GM19452 (cell line): ENCODE data around the gene EPHB4.
"Not testable (repeated sequence)": the region's sequence is repeated elsewhere in the genome, so short reads cannot be mapped to it uniquely, and the experiment has no call there.

ENCODE experiments used
- ATAC-seq: cut with Tn5 transposase; IDR thresholded peaks from one replicate; pipeline ENCODE4 v1.9.1; 2021; ENCODE audit not compliant: unreplicated experiment

Gene EPHB4

GRCh38 chr7:100827330-100828226 is at the start of gene EPHB4:
TSS of gene EPHB4 (minus strand) at chr7:100827523. CDS start at chr7:100827030, 493 bp downstream.
- ATAC-seq: no peak

GRCh38 chr7:100875356-100875751 is 48.0 kb upstream of the EPHB4 start:
- ATAC-seq: peak; percentile 32

GRCh38 chr7:100874577-100875355 is 47.4 kb upstream of the EPHB4 start, which contains the start of gene SRRT:
TSS of gene SRRT (plus strand) at chr7:100875103. CDS start at chr7:100875591, 488 bp downstream.
- peak; percentile 85 for ATAC-seq

- ATAC-seq: no peak
These were observed 46.9 kb upstream of the EPHB4 start for GRCh38 chr7:100874300-100874576.

DNA sequence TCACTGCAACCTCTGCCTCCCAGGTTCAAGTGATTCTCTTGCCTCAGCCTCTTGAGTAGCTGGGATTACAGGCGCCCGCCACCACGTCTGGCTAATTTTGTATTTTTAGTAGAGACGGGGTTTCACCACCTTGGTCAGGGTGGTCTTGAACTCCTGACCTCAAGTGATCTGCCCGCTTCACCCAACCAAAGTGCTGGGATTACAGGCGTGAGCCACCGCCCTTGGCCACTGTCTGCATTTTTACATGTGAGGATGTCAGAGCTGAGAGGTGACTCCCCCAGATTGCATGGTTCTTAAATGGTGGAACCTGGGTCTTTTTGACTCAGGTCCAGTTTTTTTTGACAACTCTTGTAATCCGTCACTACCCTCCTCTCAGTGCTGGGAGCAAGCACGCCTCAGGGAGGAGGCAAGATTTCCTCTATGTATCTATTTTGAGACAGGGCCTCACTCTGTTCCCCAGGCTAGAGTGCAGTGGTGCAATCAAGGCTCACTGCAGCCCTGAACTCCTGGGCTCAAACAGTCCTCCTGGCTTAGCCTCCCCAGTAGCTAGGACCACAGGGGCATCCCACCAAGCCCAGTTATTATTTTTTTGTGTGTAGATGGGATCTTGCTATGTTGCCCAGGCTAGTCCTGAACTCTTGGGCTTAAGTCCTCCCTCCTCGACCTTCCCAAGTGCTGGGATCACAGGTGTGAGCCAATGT is 46.4 kb upstream of the EPHB4 start:
- ATAC-seq: no peak

DNA sequence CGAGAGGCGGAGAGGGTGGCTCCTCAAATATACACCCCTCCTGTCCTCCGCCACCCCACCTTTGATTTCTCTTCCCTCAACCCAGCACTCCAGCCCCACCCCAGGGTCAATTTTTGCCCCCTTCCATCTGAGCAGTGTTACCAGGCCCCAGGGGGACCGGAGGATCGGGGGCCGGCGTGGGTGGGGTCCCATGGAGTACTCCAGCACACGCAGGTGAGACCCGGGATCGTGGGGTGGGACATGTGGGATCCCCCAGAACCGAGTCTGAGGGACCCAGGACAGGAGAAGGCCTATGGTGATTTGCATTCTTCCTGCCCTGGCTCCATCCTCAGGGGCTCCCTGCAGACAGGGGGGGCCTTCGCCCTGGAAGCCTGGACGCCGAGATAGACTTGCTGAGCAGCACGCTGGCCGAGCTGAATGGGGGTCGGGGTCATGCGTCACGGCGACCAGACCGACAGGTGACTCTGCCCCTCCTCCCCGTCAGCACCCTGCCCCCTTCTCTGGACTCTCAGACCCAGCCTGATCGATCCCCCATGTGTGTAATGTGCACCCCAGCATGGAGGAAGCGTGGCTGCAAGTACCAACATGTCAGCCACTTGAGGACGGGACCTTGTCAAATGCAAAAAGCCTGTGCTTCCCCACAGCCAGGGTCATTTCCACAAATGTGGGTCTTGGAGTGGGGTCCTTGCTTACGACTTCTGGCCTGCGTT is 40.6 kb upstream of the EPHB4 start:
- no peak for ATAC-seq

GRCh38 chr7:100867040-100867775 is 39.9 kb upstream of the EPHB4 start, which contains the start of gene TRIP6:
TSS of gene TRIP6 (plus strand) at chr7:100867387. CDS start at chr7:100867498, 111 bp downstream.
- ATAC-seq: no peak

DNA sequence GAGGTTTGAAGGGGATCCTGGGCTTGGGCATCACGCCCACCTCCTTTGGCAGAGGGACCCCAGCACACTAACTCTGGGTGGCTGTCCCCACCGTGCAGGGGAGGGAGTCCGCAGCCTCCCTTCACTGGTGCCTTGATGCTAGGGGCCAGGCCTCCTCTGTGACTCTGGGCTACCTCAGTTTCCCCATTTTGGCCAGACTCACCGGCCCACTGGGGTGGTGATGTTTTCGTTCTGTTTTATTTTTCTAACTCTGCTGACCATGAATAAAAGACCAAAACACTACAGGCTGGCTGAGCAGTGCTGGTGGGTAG is 39.4 kb upstream of the EPHB4 start:
- ATAC-seq: no peak

- ATAC-seq: no peak
These were observed 38.8 kb upstream of the EPHB4 start for GRCh38 chr7:100865938-100866728.

DNA sequence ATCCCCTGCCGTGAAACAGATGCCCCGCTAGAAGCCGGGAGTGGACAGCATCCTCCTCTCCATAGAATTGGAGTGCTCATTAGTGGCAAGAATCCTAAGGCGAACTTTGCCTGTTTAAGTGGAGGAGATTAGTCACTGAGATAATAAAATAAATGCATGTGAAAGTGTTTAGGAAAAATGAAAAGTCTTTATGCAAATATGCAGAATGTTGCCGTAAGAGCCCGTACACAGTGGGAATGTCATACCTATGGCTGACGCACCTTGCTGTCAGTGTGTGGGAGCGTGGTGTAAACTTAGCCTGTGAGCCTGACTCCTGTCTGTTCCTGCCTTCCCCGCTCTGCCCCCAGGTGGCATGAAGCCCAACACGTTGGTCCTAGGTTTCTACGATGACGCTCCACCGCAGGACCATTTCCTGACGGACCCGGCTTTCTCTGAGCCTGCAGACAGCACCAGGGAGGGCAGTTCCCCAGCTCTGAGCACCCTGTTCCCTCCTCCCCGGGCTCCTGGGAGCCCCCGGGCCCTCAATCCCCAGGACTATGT is 38.1 kb upstream of the EPHB4 start:
- no peak for ATAC-seq

DNA sequence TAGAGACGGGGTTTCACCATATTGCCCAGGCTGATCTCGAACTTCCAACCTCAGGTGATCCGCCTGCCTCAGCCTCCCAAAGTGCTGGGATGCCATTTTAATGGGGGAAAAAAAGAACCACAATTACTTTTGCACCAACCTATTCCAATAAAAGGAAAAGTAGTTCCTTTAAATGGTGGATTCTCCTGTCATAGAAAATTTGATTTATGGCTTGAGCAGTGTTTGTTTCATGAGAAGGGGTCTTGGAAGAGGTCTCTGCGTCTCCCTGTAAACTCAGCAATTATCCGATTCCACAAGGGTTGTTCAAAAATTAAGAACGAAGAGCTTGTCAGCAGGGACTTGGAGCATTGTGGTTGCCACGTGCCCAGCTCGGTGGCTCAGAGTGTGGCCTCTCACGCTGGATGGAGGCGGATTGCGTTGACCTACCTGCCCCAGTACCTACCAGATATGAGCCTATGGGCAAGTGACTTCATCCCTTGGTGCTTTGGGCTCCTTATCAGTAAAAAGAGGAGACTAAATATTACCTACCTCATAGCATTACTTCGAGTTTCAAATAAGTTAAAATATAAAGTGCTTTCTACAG is 37.0 kb upstream of the EPHB4 start:
- no peak for ATAC-seq

- no peak for ATAC-seq
These were observed 36.2 kb upstream of the EPHB4 start for GRCh38 chr7:100863406-100863950.

DNA sequence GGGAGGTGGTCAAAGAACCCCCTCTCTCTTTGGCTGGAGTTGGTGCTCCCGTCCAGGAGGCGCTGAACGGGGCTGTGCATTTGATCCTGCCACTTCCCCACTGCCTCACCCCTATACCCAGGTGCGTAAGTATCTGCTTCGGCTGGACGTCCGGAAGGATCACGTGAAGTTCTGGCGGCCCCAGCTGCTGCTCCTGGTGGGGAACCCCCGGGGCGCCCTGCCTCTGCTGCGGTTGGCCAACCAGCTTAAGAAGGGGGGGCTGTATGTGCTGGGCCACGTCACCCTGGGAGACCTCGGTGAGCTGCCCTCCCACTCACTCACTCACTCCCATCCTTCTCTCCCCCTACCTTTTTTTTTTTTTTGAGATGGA is 34.3 kb upstream of the EPHB4 start:
- no peak for ATAC-seq

GRCh38 chr7:100860702-100861615 is 33.6 kb upstream of the EPHB4 start:
- no peak for ATAC-seq

GRCh38 chr7:100859856-100860255 is 32.5 kb upstream of the EPHB4 start:
- ATAC-seq: no peak

GRCh38 chr7:100856871-100857282 is 29.6 kb upstream of the EPHB4 start:
- no peak for ATAC-seq

DNA sequence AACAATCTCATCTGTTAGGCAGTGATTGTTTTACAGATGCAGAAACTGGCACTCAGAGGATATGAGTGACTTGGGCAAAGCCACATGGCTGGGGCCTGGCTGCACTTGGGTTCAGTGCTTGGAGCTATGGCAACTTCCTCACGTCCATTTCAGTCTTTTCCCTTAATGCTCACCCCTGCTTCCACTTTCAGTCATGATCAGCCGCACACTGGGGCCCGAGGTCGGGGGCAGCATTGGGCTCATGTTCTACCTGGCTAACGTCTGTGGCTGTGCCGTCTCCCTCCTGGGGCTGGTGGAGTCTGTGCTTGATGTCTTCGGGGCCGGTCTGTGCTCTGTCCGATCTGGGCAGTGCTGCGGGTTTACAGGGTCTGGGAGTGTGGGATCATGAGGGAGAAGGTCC is 28.2 kb upstream of the EPHB4 start:
- no peak for ATAC-seq

GRCh38 chr7:100854899-100855298 is 27.6 kb upstream of the EPHB4 start:
- ATAC-seq: not testable (repeated sequence)
